IPS-20b (cell line): ENCODE results near the gene GLYR1.

Experiments used
- H3K27ac ChIP-seq: one replicate; pipeline ENCODE4 v1.5.1; 2013; ENCODE audit warnings: low read length
- H3K27me3 ChIP-seq: 2 replicates; pipeline ENCODE4 v1.6.1; 2013; ENCODE audit warnings: mild to moderate bottlenecking, low read length, inconsistent platforms; ENCODE audit not compliant: insufficient read depth
- H3K36me3 ChIP-seq: 2 replicates; pipeline ENCODE4 v1.6.1; 2013; ENCODE audit warnings: low read depth, mild to moderate bottlenecking, inconsistent platforms, low read length, moderate library complexity; ENCODE audit not compliant: insufficient read depth
- H3K4me1 ChIP-seq: 2 replicates; pipeline ENCODE4 v1.6.1; 2013; ENCODE audit warnings: mild to moderate bottlenecking, control low read depth, inconsistent platforms, low read length, moderate library complexity; ENCODE audit not compliant: insufficient read depth
- H3K4me3 ChIP-seq: 2 replicates; pipeline ENCODE4 v1.5.1; 2013; ENCODE audit warnings: mild to moderate bottlenecking, low read length, inconsistent platforms
- H3K9ac ChIP-seq: 2 replicates; pipeline ENCODE4 v1.6.1; 2013; ENCODE audit warnings: low read depth, mild to moderate bottlenecking, inconsistent platforms, low read length, moderate library complexity
- H3K9me3 ChIP-seq: 2 replicates; pipeline ENCODE4 v1.6.1; 2013; ENCODE audit warnings: mild to moderate bottlenecking, low read depth, low read length, inconsistent platforms; ENCODE audit not compliant: insufficient read depth

GLYR1 gene

DNA sequence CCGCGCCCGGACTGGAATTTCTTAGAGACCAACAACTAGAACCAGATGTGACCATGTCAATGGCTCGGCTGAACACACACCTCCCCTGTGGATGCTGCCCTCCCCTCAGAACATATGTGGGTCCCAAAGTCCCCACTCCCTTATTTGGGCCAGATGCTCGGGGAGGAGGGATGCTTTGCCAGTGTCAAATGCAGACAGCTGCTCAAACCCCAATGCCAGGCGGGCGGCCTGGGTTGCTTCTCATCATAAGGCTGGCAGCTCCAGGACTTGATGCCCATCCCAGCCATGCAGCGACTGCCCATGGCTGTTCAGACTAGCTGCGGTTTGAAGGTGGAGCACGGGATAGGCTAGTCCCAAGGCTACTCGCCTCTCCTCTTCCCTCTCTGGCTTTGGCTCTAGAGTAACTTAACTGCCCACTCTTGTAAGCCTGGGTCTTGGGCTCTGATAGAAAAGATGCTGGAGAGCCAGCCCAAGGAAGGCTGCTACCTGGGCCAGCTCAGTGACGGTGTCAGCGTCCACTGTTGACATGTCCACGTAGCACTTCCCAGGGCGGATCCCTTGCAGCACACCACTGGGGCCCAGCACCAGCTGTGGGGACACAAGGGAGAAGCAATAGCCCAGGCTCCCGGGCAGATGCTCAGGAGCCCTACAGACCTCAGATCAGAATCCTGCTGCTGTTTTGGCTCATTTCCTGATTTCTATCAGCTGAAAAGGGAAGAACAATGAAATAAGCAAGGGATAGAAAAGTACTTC lies 33.7 kb downstream of the GLYR1 start:
- Histone ChIP-seq H3K9me3 (no peaks in the 10 kb centered on the region), H3K4me3 (no peak overlapping the region), H3K27ac (no peak overlapping the region), H3K4me1 (no peaks in the 10 kb centered on the region), H3K36me3 (peaks cover 80% of the 10 kb centered on the region), H3K27me3 (no peaks in the 10 kb centered on the region), H3K9ac (no peak overlapping the region)

DNA sequence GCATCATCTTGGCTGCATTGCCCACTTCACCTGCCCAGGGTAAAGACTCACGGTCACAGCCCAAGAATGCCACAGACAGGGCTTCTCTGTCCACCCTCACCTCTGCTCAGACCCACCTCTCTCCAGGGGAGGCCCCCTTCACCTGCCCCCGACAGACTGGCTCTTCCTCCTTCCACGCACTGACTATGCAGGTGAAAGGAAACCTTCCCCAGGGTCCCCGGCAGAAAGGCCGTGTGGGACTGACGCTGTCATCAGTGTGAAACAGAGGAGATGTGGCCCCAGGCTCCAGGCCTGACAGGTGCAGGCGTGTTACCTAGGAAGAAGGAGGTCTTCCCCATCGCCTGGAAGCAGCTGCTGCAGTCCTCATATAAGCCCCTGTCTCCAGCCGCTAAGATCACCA lies 35.3 kb downstream of the GLYR1 start:
- no peak overlapping the region for H3K4me3 ChIP-seq
- H3K4me1 ChIP-seq = no peaks in the 10 kb centered on the region
- H3K9ac ChIP-seq = no peak overlapping the region
- no peaks in the 10 kb centered on the region for H3K9me3 ChIP-seq
- H3K36me3 ChIP-seq = peaks cover 84% of the 10 kb centered on the region
- H3K27me3 ChIP-seq = no peaks in the 10 kb centered on the region
- no peak overlapping the region for H3K27ac ChIP-seq

DNA sequence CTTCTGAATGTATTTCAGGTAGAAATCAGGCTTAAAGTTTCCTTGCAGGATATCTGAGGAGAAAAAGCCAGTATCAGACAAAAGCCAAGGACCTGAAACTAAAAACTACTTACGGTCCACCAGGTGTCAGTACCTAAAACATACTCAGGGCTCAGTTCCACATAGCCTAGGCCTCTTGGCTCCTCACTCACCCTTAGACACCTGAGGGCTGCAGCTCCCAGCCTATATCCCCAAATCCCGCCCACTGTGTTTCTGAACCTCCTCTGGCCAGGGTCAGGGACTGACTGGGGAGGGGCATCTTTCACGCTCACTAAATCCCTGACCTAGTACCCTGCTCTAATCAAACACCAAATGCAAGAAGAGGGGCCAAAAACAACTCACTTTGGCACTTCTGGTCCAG lies 35.8 kb downstream of the GLYR1 start:
- Histone ChIP-seq H3K27ac (no peak overlapping the region), H3K36me3 (peaks cover 86% of the 10 kb centered on the region), H3K4me3 (no peak overlapping the region), H3K9ac (no peak overlapping the region), H3K4me1 (no peaks in the 10 kb centered on the region), H3K9me3 (no peaks in the 10 kb centered on the region), H3K27me3 (no peaks in the 10 kb centered on the region)

DNA sequence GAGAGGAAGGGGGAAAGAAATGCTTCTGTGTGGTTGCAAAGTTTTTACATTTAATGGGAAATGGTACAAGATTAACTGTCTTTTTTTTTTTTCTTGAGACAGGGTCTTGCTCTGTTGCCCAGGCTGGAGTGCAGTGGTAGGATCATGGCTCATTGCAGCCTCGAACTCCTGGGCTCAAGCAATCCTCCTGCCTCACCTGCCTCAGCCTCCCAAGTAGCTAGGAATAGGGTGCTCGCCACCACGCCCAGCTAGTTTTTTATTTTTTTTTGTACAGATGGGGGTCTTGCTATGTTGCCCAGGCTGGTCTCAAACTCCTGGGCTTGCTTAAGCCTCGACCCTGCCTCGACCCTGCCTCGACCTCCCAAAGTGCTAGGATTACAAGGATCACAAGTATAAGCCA lies 40.8 kb downstream of the GLYR1 start:
- Histone ChIP-seq H3K4me3 (no peak overlapping the region), H3K9me3 (no peaks in the 10 kb centered on the region), H3K9ac (no peak overlapping the region), H3K27me3 (no peaks in the 10 kb centered on the region), H3K4me1 (peaks cover 8% of the 10 kb centered on the region; the same call in 1 of the 2 replicates), H3K36me3 (peaks cover 62% of the 10 kb centered on the region), H3K27ac (no peak overlapping the region)

DNA sequence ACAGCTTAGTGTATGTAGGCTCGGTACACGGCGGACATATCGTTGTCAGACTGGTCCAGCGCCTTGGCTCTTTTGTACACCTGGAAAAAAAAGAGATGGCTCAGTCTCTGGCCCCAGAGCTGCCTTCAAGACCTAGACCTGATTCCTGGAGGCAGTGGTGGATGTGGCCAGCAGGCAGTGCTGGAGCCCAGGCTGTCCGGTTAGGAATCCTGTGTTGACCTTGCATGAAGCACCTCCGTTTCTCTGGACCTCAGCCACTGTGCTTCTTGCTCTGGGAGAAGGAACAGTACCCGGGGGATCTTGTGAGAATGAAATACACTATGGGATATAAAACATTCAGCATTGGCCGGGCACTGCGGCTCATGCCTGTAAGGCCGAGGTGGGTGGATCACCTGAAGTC lies 41.9 kb downstream of the GLYR1 start:
- Histone ChIP-seq H3K4me1 (peaks cover 13% of the 10 kb centered on the region), H3K4me3 (no peak overlapping the region), H3K36me3 (peaks cover 54% of the 10 kb centered on the region), H3K27ac (no peak overlapping the region), H3K9ac (no peak overlapping the region), H3K27me3 (no peaks in the 10 kb centered on the region), H3K9me3 (no peaks in the 10 kb centered on the region)

DNA sequence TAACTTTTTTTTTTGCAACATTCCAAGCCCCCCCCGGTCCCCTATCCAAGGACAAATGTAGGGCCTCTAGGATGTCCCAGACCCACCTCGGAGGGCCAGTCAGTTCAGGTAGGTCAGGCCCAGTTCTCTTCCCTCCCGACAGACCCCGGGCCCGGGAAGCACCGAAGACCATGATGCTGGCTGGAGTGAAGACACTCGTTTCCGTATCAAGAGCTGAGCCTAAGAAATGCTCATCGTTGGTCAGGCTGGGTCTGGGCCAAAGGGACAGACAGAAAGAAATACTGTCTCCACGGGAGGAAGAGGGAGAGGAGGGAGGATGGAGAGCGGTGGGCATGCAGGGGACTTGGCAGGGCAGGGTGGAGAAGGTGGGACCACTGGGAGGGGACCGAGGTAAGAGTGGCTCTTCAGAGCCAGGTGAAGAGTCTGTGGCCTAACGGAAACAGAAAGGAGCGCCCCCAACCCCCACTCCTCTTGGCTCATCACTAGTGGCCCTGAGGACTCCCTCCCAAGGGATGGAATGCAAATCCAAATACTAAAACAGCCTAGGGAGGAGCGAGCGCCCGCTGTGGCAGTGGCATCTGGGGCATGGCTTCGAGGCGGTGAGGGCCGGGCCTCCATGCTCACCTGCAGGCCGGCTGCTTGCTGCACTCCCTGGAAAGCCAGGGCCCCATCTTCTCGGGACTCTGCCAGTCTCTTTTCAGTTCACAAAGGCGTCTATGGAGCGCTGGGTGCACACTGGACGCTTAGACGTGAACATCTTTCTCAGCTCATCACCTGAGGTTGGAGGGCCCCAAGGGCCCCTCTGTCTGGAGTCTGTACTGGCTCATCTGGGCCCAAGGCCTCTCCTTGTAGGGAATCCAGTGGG lies 43.0 kb downstream of the GLYR1 start:
- H3K4me1 ChIP-seq = peaks cover 13% of the 10 kb centered on the region
- peaks cover 47% of the 10 kb centered on the region for H3K36me3 ChIP-seq
- no peak overlapping the region for H3K4me3 ChIP-seq
- no peaks in the 10 kb centered on the region for H3K27me3 ChIP-seq
- no peak overlapping the region for H3K27ac ChIP-seq
- no peaks in the 10 kb centered on the region for H3K9me3 ChIP-seq
- H3K9ac ChIP-seq = no peak overlapping the region

DNA sequence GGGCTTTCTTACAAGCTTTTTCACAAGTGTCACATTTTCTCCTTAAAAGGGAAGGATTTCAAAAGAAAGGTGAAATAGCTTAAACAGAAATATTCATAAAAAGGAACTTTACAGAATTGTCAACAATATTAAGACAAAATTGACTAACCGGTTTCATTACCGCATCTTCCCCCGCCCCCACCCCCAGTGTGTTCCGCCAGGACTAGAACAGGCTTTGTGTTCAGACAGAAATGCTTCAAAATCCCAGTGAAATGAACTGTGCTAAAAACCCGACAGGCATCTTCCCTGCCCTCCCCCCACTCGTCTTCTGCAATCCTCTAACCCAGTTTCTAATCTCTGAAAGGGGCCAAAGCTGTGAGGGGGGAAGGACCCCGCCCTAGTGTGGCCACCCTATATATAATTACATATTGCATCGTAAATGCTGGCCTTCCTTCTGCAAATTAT lies 43.7 kb downstream of the GLYR1 start:
- H3K4me3 ChIP-seq = peak overlapping the region; percentile 72
- no peaks in the 10 kb centered on the region for H3K9me3 ChIP-seq
- peaks cover 44% of the 10 kb centered on the region for H3K36me3 ChIP-seq
- H3K4me1 ChIP-seq = peaks cover 13% of the 10 kb centered on the region
- peak overlapping the region; percentile 71; the same call in 1 of the 2 replicates for H3K9ac ChIP-seq
- no peaks in the 10 kb centered on the region for H3K27me3 ChIP-seq
- no peak overlapping the region for H3K27ac ChIP-seq

DNA sequence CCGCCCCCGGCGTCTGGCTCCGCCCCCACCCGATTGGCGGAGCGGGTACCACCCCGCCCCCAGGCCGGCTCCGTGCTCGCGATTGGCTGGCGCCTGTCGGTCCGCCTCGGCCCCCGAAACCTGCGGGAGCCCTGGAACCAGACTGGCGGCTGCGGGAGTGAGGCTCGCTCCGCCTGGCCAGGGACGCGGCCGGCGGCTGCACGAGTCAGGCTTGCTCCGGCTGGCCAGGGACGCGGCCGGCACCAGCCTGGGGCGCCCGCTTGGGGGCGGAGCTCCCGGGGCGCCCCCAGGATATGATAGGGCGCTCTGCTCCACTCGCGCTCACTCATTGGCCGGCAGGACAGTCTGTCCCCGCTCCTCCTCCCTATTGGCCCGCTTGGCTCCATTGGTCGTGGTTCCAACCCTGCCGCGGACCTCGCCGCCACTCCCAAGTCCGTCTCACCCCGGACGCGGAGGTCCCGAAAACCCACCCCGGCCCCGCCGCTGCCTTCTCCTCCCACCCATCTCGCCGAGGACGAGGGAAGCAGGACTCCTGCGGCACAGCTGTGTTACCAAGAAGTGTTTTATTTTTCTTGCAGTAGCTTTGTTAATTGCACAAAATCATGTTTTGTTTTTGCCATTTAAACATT lies 44.3 kb downstream of the GLYR1 start:
- Histone ChIP-seq H3K27me3 (no peaks in the 10 kb centered on the region), H3K4me3 (peak overlapping the region; percentile 72), H3K9me3 (no peaks in the 10 kb centered on the region), H3K9ac (peak overlapping the region; percentile 71; the same call in 1 of the 2 replicates), H3K4me1 (peaks cover 13% of the 10 kb centered on the region), H3K36me3 (peaks cover 38% of the 10 kb centered on the region), H3K27ac (no peak overlapping the region)

DNA sequence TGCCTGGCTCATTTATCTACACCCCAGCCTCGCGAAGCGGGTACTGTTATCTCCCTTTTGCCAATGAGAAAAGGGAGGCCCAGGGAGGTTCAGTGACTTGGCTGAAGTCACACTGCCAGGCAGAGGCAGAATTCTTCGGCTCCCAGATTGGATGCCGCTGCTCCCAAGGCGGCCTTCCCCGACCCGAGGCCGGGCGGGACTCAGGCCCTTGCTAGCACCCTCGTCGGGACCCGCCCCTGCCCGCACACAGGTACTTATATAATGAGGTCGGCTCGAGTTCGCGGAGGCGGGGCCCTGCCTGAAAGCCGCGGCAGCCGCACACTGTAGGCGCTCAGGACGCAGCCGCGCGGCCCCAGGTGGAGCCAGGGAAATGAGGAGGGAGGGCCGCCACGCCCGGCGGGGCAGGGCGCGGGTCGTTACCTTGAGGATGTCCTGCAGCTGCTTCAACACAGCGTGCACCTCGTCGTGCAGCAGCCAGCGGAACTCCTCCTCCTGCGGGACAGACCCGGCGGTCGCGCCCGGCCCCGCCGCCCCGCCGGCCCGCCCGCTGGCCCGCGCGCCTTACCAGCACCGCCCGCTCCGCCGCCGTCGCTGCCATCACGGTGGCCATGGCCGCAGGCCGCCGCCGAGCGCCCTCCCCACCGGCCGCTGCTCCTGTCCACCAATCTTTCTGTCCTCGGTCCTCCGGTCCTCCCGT lies 45.0 kb downstream of the GLYR1 start, which contains the start of gene ROGDI:
TSS of gene ROGDI (minus strand) at position 672 of the 697 bp plus-strand sequence. CDS start at position 610, 62 bp downstream.
- Histone ChIP-seq H3K9ac (peak within 1 kb of the TSS; percentile 71; the same call in 1 of the 2 replicates), H3K4me1 (peaks cover 13% of the 10 kb centered on the region), H3K36me3 (peaks cover 35% of the 10 kb centered on the region), H3K27me3 (no peaks in the 10 kb centered on the region), H3K27ac (no peak within 1 kb of the TSS), H3K9me3 (no peaks in the 10 kb centered on the region), H3K4me3 (peak within 1 kb of the TSS; percentile 72)

DNA sequence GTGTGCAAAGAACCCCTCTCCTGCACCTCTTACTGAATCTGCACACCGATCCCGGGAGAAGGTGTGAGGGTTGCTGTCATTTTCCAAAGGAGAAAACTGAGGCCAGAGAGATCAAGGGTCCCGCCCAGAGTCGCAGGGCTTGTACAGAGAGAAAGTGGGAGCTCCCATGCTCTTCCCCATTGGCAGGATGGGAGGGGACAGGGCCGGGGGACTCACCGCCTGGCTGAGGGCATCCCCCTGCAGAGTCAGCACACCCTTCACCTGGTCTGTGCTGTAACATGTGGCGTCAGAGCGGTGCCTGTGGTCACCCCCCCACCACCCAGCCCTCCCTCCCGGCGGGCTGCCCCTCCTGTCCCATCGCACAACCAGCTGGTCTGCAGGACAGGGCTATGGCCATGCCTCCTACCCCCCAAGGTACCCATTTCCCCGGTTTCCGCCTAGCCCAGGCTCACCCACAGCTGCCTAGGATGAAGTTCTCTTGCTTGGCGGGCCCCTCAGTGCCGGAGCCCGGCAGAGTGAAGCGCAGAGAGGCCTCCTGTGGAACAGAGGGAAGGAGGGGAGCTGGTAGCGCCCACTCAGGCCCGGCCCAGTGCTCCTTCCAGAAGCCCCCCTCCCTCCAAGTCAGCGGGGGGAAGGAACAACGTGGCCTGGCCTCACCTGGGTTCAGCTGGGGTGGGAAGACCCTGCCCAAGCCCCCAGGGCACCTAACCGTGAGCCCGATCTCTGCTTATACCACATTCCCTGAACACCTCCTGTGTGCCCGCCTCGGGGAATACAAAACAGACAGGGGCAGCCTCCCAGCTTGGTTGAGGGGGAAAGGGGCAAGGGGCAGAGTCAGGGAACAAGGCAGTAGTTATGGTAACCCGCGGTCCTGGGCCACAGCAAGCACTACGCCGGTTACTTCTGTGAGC lies 45.8 kb downstream of the GLYR1 start:
- Histone ChIP-seq H3K4me1 (peaks cover 13% of the 10 kb centered on the region), H3K27ac (no peak overlapping the region), H3K4me3 (peak overlapping the region; percentile 72), H3K9me3 (no peaks in the 10 kb centered on the region), H3K36me3 (peaks cover 30% of the 10 kb centered on the region), H3K27me3 (no peaks in the 10 kb centered on the region), H3K9ac (peak overlapping the region; percentile 64)
